BE2C (cell line): ENCODE data around the gene PC.

ENCODE experiments used
- DNase-seq: peaks from one replicate; pipeline ENCODE4 v3.0.0-alpha.2; 2020
- H3K27me3 ChIP-seq: fragments of 250-450 bp; sonication (Bioruptor Pico); 2 replicates; pipeline ENCODE4 v1.5.1; 2020; ENCODE audit warnings: mild to moderate bottlenecking
- H3K36me3 ChIP-seq: fragments of 250-450 bp; sonication (Bioruptor Pico); 2 replicates; pipeline ENCODE4 v1.5.1; 2020; ENCODE audit warnings: mild to moderate bottlenecking
- H3K4me1 ChIP-seq: fragments of 250-450 bp; sonication (Bioruptor Pico); 2 replicates; pipeline ENCODE4 v1.5.1; 2020
- H3K4me3 ChIP-seq: 2 replicates; pipeline ENCODE4 v1.5.1; 2011; ENCODE audit warnings: low read depth, low read length
- H3K9me3 ChIP-seq: fragments of 250-450 bp; sonication (Bioruptor Pico); 2 replicates; pipeline ENCODE4 v1.5.1; 2020
- TF ChIP-seq, protein P1 (sequence below): IDR thresholded peaks from 2 replicates; pipeline ENCODE4 v1.5.1; 2012; ENCODE audit warnings: mild to moderate bottlenecking, low read depth, low read length

PC gene

DNA sequence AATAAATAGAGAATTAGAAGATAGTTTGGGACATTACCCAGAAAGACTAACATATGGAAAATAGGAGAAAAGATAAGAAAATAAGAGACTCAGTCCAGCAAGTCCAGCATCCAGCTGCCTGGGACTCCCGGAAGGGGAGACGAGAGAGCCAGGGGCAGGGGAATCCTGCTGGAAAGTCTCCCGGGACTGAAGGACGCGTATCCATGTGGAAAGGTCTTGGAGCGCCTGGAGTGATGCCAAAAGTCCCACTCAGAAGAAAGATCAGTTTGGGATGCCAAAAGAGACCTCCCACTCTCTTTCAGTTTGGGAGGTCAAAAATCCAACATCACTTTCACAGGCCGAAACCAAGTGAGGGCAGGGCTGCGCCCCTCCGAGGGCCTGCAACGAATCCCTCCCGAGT lies 70.7 kb downstream of the PC start:
- H3K27me3 ChIP-seq = no peaks in the 10 kb centered on the region
- no peaks in the 10 kb centered on the region for H3K36me3 ChIP-seq
- no peaks in the 10 kb centered on the region for H3K9me3 ChIP-seq
- peaks cover 35% of the 10 kb centered on the region for H3K4me1 ChIP-seq
- TF ChIP-seq, protein P1, sequence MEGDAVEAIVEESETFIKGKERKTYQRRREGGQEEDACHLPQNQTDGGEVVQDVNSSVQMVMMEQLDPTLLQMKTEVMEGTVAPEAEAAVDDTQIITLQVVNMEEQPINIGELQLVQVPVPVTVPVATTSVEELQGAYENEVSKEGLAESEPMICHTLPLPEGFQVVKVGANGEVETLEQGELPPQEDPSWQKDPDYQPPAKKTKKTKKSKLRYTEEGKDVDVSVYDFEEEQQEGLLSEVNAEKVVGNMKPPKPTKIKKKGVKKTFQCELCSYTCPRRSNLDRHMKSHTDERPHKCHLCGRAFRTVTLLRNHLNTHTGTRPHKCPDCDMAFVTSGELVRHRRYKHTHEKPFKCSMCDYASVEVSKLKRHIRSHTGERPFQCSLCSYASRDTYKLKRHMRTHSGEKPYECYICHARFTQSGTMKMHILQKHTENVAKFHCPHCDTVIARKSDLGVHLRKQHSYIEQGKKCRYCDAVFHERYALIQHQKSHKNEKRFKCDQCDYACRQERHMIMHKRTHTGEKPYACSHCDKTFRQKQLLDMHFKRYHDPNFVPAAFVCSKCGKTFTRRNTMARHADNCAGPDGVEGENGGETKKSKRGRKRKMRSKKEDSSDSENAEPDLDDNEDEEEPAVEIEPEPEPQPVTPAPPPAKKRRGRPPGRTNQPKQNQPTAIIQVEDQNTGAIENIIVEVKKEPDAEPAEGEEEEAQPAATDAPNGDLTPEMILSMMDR = no peak
- peak; percentile 41 for DNase-seq
- no peak overlapping the region for H3K4me3 ChIP-seq

DNA sequence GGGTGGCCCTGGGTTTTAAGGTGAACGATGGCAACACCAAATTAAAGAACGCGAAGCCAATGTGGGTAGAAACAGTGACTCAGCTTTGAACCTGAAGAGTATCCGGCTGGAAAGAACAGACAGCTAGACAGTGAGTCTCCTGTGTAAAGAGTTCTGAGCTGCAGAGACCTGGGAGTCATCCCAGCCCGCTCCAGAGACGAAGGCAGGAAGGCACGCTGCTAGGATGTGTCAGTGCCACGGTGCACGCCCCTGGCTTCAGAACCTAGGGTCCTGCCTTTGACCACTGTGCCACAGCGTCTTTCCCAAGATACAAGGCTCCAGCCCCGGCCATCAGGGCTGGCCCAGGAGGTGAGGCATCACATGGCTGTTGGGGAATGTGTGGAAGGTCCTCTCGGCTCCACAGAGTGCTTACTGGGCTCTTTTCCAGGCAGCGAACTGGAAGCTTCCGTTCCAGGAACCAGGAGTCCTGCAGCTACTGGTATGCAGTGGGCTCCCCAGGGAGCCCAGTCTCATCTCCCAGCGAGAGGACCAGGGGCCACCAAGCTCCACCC lies 71.4 kb downstream of the PC start:
- Histone ChIP-seq H3K4me1 (peaks cover 37% of the 10 kb centered on the region), H3K9me3 (no peaks in the 10 kb centered on the region), H3K4me3 (no peak overlapping the region; the same call in 1 of the 2 replicates), H3K27me3 (no peaks in the 10 kb centered on the region), H3K36me3 (no peaks in the 10 kb centered on the region)
- TF ChIP-seq, protein P1 = no peak
- DNase-seq = peak; percentile 75

DNA sequence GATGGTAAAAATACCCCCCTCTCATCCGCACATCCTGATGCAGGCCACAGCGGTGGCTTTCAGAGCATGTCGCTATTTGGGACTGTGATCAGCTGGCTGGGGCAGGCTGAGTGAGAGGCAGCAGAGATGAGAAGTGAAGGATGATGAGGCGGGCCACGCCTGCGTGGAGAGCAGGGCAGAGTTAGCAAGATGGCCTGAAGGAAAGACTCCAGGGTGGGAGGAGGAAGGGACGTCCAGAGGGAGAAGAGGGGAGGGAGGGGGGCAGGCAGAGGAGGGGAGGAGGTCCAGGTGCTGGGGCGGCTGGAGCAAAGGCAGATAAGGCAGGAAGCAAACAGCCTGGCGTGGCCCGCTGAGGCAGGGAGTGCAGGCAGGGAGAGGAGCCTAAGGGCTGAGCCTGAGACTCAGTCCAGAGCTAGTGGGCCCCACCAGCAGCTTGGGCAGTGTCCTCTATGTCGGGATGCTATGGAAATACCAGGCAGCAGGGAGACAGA lies 72.2 kb downstream of the PC start:
- Histone ChIP-seq H3K9me3 (no peaks in the 10 kb centered on the region), H3K27me3 (no peaks in the 10 kb centered on the region), H3K4me1 (peaks cover 38% of the 10 kb centered on the region), H3K36me3 (no peaks in the 10 kb centered on the region), H3K4me3 (0 out of 2 replicates have a peak overlapping the region, but pooled peaks have one; percentile 5)
- TF ChIP-seq, protein P1 = no peak
- DNase-seq = peak; percentile 81

DNA sequence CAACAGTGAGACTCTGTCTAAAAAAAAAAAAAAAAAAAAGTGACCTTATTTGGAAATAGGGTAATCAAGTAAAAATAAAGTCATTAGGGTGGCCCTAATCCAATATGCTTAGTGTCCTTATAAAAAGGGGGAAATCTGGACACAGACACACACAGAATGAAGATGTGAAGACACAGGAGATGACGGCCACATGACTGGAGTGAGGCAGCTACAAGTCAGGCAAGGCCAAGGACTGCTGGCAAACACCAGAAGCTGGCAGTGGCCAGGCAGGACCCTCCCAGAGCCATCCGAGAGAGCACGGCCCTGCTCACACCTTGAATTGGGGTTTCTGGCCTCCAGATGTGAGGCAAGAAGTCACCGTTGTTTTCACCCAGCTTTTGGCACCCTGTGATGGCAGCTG lies 72.7 kb downstream of the PC start:
- no peaks in the 10 kb centered on the region for H3K9me3 ChIP-seq
- no peak for DNase-seq
- peaks cover 44% of the 10 kb centered on the region for H3K4me1 ChIP-seq
- H3K27me3 ChIP-seq = no peaks in the 10 kb centered on the region
- no peaks in the 10 kb centered on the region for H3K36me3 ChIP-seq
- TF ChIP-seq, protein P1 = no peak
- no peak overlapping the region for H3K4me3 ChIP-seq

DNA sequence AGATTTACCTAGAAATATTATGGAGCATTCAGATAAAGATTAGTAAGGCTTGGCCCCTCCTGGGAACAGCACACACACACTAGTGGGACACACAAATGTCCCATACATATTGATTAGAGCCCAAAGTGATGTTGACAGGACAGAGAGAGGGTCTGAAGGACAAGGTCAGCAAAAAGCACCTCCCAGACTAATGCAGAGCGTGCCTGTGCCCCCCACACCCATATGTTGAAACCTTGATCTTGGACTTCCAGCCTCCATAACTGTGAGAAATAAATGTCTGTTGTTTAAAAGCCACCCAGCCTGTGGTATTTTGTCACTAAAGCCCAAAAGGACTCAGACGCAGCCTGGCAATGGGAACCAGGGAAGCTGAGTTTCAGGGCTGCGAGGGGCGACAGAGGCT lies 73.7 kb downstream of the PC start:
- Histone ChIP-seq H3K9me3 (no peaks in the 10 kb centered on the region), H3K27me3 (no peaks in the 10 kb centered on the region), H3K4me3 (no peak overlapping the region), H3K4me1 (peaks cover 45% of the 10 kb centered on the region), H3K36me3 (no peaks in the 10 kb centered on the region)
- TF ChIP-seq, protein P1 = no peak
- no peak for DNase-seq
